ENCODE measurements around the gene PTPN21.

Gene PTPN21

GRCh38 chr14:88504602-88505001, 50.2 kb downstream of the PTPN21 start:
- DNase-seq (ENCODE audit: low read depth), result no peak

- DNase-seq (ENCODE audit: low read depth), result no peak
These were observed 50.9 kb downstream of the PTPN21 start for GRCh38 chr14:88503754-88504406.

GRCh38 chr14:88502740-88503139, 52.1 kb downstream of the PTPN21 start:
- DNase-seq (ENCODE audit: low read depth), result no peak

GRCh38 chr14:88500611-88501010, 54.2 kb downstream of the PTPN21 start:
- no peak for DNase-seq (ENCODE audit: low read depth)

GRCh38 chr14:88499225-88499624, 55.6 kb downstream of the PTPN21 start:
- DNase-seq (ENCODE audit: low read depth), result no peak

GRCh38 chr14:88496414-88496813, 58.4 kb downstream of the PTPN21 start:
- no peak for DNase-seq (ENCODE audit: low read depth)

- no peak for DNase-seq (ENCODE audit: low read depth)
These were observed 61.2 kb downstream of the PTPN21 start for GRCh38 chr14:88493392-88494185.

GRCh38 chr14:88492272-88493089, 62.3 kb downstream of the PTPN21 start:
- peak; percentile 56 for DNase-seq (ENCODE audit: low read depth)

- DNase-seq (ENCODE audit: low read depth), result no peak
These were observed 64.6 kb downstream of the PTPN21 start for GRCh38 chr14:88490168-88490567.

- DNase-seq (ENCODE audit: low read depth), result no peak
These were observed 65.9 kb downstream of the PTPN21 start for GRCh38 chr14:88488897-88489296.

GRCh38 chr14:88488081-88488480, 66.7 kb downstream of the PTPN21 start:
- DNase-seq (ENCODE audit: low read depth), result no peak

- no peak for DNase-seq (ENCODE audit: low read depth)
These were observed 72.3 kb downstream of the PTPN21 start for GRCh38 chr14:88482524-88482923.

- DNase-seq (ENCODE audit: low read depth), result no peak
These were observed 73.0 kb downstream of the PTPN21 start for GRCh38 chr14:88481794-88482193.

- no peak for DNase-seq (ENCODE audit: low read depth)
These were observed 73.7 kb downstream of the PTPN21 start for GRCh38 chr14:88481059-88481458.

- DNase-seq (ENCODE audit: low read depth), result no peak
These were observed 75.2 kb downstream of the PTPN21 start for GRCh38 chr14:88479574-88479987.

GRCh38 chr14:88478931-88479330, 75.9 kb downstream of the PTPN21 start:
- DNase-seq (ENCODE audit: low read depth), result no peak

- no peak for DNase-seq (ENCODE audit: low read depth)
These were observed 77.1 kb downstream of the PTPN21 start for GRCh38 chr14:88477513-88478250.

- no peak for DNase-seq (ENCODE audit: low read depth)
These were observed 78.0 kb downstream of the PTPN21 start for GRCh38 chr14:88476825-88477224.

- no peak for DNase-seq (ENCODE audit: low read depth)
These were observed 78.5 kb downstream of the PTPN21 start for GRCh38 chr14:88476214-88476774.

GRCh38 chr14:88473791-88474190, 81.0 kb downstream of the PTPN21 start:
- DNase-seq (ENCODE audit: low read depth), result no peak

GRCh38 chr14:88470542-88471440, 84.0 kb downstream of the PTPN21 start:
- no peak for DNase-seq (ENCODE audit: low read depth)
